HepG2 (cell line): ENCODE measurements around the gene TRPC6. TPM values are rescaled to one million over a fixed set of nuclear protein-coding genes. Genes with fewer than 3 reads are reported as not detected.

Experiments
- ATAC-seq: fragments of 200-7000 bp; cut with Tn5 transposase; 3 replicates; pipeline ENCODE4 v1.9.1; 2020; ENCODE audit warnings: mild to moderate bottlenecking, moderate library complexity
- BruUV-seq: library from RNA; stranded (reverse); fragments of 400-500 nt; replicated peaks from 2 replicates; lab custom pipeline; 2021; lab: Mats Ljungman, UMichigan
- CTCF ChIA-PET: fragments of 300-600 bp; formaldehyde crosslinking; extraction: SDS; loops from one replicate; lab custom pipeline; 2021; ENCODE audit warnings: low total read pairs, inconsistent platforms, low intra/inter-chr PET ratio; lab: Yijun Ruan, JAX
- POLR2A ChIA-PET: fragments of 350-600 bp; sonication (Branson Sonifier 250); formaldehyde crosslinking; loops from one replicate; lab custom pipeline; 2020; ENCODE audit warnings: antibody characterized with exemption, inconsistent platforms; lab: Yijun Ruan, JAX
- DNase-seq: peaks from one replicate; pipeline ENCODE4 v3.0.0-alpha.2; 2015; ENCODE audit warnings: low spot score
- FAIRE-seq: peaks from 3 replicates; lab custom pipeline; 2011; peaks lifted over from hg19 to GRCh38; lab: Jason Lieb, UNC
- H2AFZ ChIP-seq: one replicate; pipeline ENCODE4 v1.6.1; 2011; ENCODE audit warnings: low read length, inconsistent platforms
- H3K27ac ChIP-seq: fragments of 300-600 bp; 3 replicates; pipeline ENCODE4 v1.8.0; 2011; ENCODE audit warnings: mixed run types, mild to moderate bottlenecking, mixed read lengths, low read length, inconsistent platforms; ENCODE audit not compliant: insufficient read depth; ENCODE audit errors: extremely low read length
- H3K27me3 ChIP-seq, 2 experiments: fragments of 200-600 bp in 1 of 2; 2 replicates in 1 of 2; 3 replicates in 1 of 2; pipeline versions ENCODE4 v1.6.0 to v1.8.0; 2011; ENCODE audit warnings: low read length in 2 of 2, mild to moderate bottlenecking in 2 of 2, moderate library complexity in 2 of 2, inconsistent platforms in 1 of 2; ENCODE audit not compliant: insufficient read depth in 2 of 2, control insufficient read depth in 1 of 2
- H3K36me3 ChIP-seq, 2 experiments: fragments of 200-600 bp in 1 of 2; replicated peaks in 1 of 2; 2 replicates in 1 of 2; 3 replicates in 1 of 2; pipeline versions ENCODE4 v1.5.1 to v1.8.0; 2011; ENCODE audit warnings: low read length in 2 of 2, inconsistent platforms in 1 of 2; ENCODE audit not compliant: insufficient read depth in 2 of 2, control insufficient read depth in 1 of 2
- H3K4me1 ChIP-seq: 2 replicates; pipeline ENCODE4 v1.5.1; 2012; ENCODE audit warnings: low read length, inconsistent platforms; ENCODE audit not compliant: insufficient read depth
- H3K4me2 ChIP-seq: 2 replicates; pipeline ENCODE4 v1.6.0; 2011; ENCODE audit warnings: low read depth, low read length, inconsistent platforms
- H3K4me3 ChIP-seq, 3 experiments: fragments of 200-600 bp in 1 of 3; sonication (generic), shearing (Covaris generic) in 1 of 3; replicated peaks in 1 of 3; 2 replicates each; pipeline ENCODE4 v1.5.1; 2011 to 2016; ENCODE audit warnings: low read length in 3 of 3, inconsistent platforms in 2 of 3, low read depth in 2 of 3, mild to moderate bottlenecking in 2 of 3, control low read depth in 1 of 3, mixed read lengths in 1 of 3; ENCODE audit not compliant: insufficient read depth in 1 of 3
- H3K79me2 ChIP-seq: one replicate; pipeline ENCODE4 v1.6.1; 2011; ENCODE audit warnings: low read length, inconsistent platforms; ENCODE audit not compliant: insufficient read depth
- H3K9ac ChIP-seq: 2 replicates; pipeline ENCODE4 v1.6.0; 2011; ENCODE audit warnings: mild to moderate bottlenecking, low read depth, low read length, inconsistent platforms; ENCODE audit not compliant: insufficient read depth
- H3K9me3 ChIP-seq: 2 replicates; pipeline ENCODE4 v1.5.1; 2012; ENCODE audit warnings: mild to moderate bottlenecking, low read length
- H4K20me1 ChIP-seq: 2 replicates; pipeline ENCODE4 v1.6.0; 2011; ENCODE audit warnings: inconsistent platforms, mild to moderate bottlenecking, low read length, moderate library complexity; ENCODE audit not compliant: insufficient read depth
- ASH2L ChIP-seq: fragments of 300-600, 200-600 bp; sonication (generic); IDR thresholded peaks from 2 replicates; pipeline ENCODE4 v1.7.0; 2017; ENCODE audit warnings: low read depth, mild to moderate bottlenecking, moderate library complexity, mixed read lengths, low read length; ENCODE audit not compliant: insufficient read length
- ATF6 ChIP-seq: sonication (generic); formaldehyde crosslinking; conservative IDR thresholded peaks from 2 replicates; pipeline ENCODE4 v1.4.0; 2020; ENCODE audit warnings: missing genetic modification reagents
- CBX5 ChIP-seq: sonication (generic); formaldehyde crosslinking; IDR thresholded peaks from 2 replicates; pipeline ENCODE4 v1.4.0; 2020; ENCODE audit warnings: missing genetic modification reagents, borderline replicate concordance
- ETV6 ChIP-seq: sonication (generic); formaldehyde crosslinking; conservative IDR thresholded peaks from 2 replicates; pipeline ENCODE4 v1.4.0; 2020; ENCODE audit warnings: missing genetic modification reagents
- IKZF5 ChIP-seq: IDR thresholded peaks from 2 replicates; pipeline ENCODE4 v1.6.1; 2018; ENCODE audit warnings: missing genetic modification reagents, mild to moderate bottlenecking, missing compliant biosample characterization
- PRDM4 ChIP-seq: sonication (generic); formaldehyde crosslinking; IDR thresholded peaks from 2 replicates; pipeline ENCODE4 v1.9.0; 2021; ENCODE audit warnings: missing genetic modification reagents, borderline replicate concordance
- ZBTB3 ChIP-seq: sonication (generic); formaldehyde crosslinking; IDR thresholded peaks from 2 replicates; pipeline ENCODE4 v1.4.0; 2020; ENCODE audit warnings: low read depth, mild to moderate bottlenecking, moderate library complexity, missing genetic modification reagents, borderline replicate concordance
- ZNF557 ChIP-seq: sonication (generic); formaldehyde crosslinking; IDR thresholded peaks from 2 replicates; pipeline ENCODE4 v1.4.0; 2020; ENCODE audit warnings: missing genetic modification reagents
- ZNF589 ChIP-seq: sonication (generic); formaldehyde crosslinking; conservative IDR thresholded peaks from 2 replicates; pipeline ENCODE4 v1.8.0; 2022; ENCODE audit warnings: mild to moderate bottlenecking, moderate library complexity, missing genetic modification reagents
- ZNF704 ChIP-seq: sonication (generic); formaldehyde crosslinking; IDR thresholded peaks from 2 replicates; pipeline ENCODE4 v1.8.1; 2023; ENCODE audit warnings: mild to moderate bottlenecking, inconsistent platforms, moderate library complexity, missing genetic modification reagents, borderline replicate concordance
- ZNF766 ChIP-seq: sonication (generic); formaldehyde crosslinking; IDR thresholded peaks from 2 replicates; pipeline ENCODE4 v1.5.0; 2020; ENCODE audit warnings: missing genetic modification reagents, borderline replicate concordance
- ZNF772 ChIP-seq: sonication (generic); formaldehyde crosslinking; IDR thresholded peaks from 2 replicates; pipeline ENCODE4 v1.5.0; 2020; ENCODE audit warnings: mild to moderate bottlenecking, missing genetic modification reagents
- ZNF777 ChIP-seq: sonication (generic); formaldehyde crosslinking; IDR thresholded peaks from 2 replicates; pipeline ENCODE4 v1.4.0; 2020; ENCODE audit warnings: missing genetic modification reagents
- WGBS: methylation state at CpG from one replicate; pipeline ENCODE4 v1.1.6; 2017; ENCODE audit warnings: low lambda C conversion rate; 5-methylcytosine and 5-hydroxymethylcytosine counted together
- in situ Hi-C: cut with HindIII; loops from 2 replicates; pipeline ENCODE4 v1.10.0; 2017; ENCODE audit warnings: low pct_unique_long_range_greater_than_20kb; ENCODE audit not compliant: extremely low pct_ligation_motif_present
- intact Hi-C: fragments of 100-400 bp; cut with micrococcal nuclease; formaldehyde crosslinking; loops from one replicate; pipeline ENCODE4 v1.10.0; 2022; ENCODE audit not compliant: unreplicated experiment
- polyA plus RNA-seq, 8 experiments: library from polyadenylated mRNA; depleted of rRNA in 3 of 8; stranded (reverse) in 7 of 8; unstranded in 1 of 8; fragments of >200 nt; fragmentation: Illumina TruSeq in 4 of 8; extraction: Trizol in 4 of 8; gene quantifications; 2 replicates each; pipeline versions ENCODE4 v1.2.1 to v1.2.3, GENCODE V29; 2011 to 2016; ENCODE audit warnings: low read depth in 4 of 8, missing spikeins in 1 of 8, mixed read lengths in 1 of 8; ENCODE audit not compliant: insufficient read depth in 1 of 8
- total RNA-seq, 5 experiments: library from RNA; depleted of rRNA; stranded (reverse); fragments of >200 nt; fragmentation: Illumina TruSeq; extraction: Trizol; gene quantifications; 2 replicates each; pipeline ENCODE4 v1.2.3, GENCODE V29; 2016; ENCODE audit warnings: low read depth in 1 of 5

The TRPC6 gene
- total and polyA plus RNA-seq, 2 of the 13 experiments (the other 11 are each of a cell fraction or from before 2014, with no cell fraction given) = not detected

GRCh38 chr11:101476191-101476590 is 107.6 kb downstream of the TRPC6 start:
- no peaks in the 10 kb centered on the region for H4K20me1 ChIP-seq
- under 1% methylated on average over 6 of the region's 6 CpGs for WGBS
- H3K79me2 ChIP-seq = no peaks in the 10 kb centered on the region
- no peak overlapping the region for H3K27ac ChIP-seq
- peaks cover 3% of the 10 kb centered on the region; the same call in 1 of the 2 replicates for H3K4me1 ChIP-seq
- intact Hi-C loops = no loop called here
- BruUV-seq = no TSS peak
- in situ Hi-C loops = no loop called here
- FAIRE-seq (no peak), ATAC-seq (no peak), DNase-seq (no peak)
- H3K9me3 ChIP-seq = no peaks in the 10 kb centered on the region
- H3K9ac ChIP-seq = no peak overlapping the region
- ChIA-PET POLR2A (no interaction called here), CTCF (no interaction called here)
- H3K27me3 ChIP-seq = no peaks in the 10 kb centered on the region
- no peak overlapping the region for H3K4me2 ChIP-seq
- TF ChIP-seq ZNF777 (CRISPR knock-in tag) (no peak), PRDM4 (no peak), ZNF589 (no peak), IKZF5 (CRISPR knock-in tag) (no peak), ZNF766 (CRISPR knock-in tag) (no peak), ZNF772 (CRISPR knock-in tag) (no peak), ATF6 (CRISPR knock-in tag) (no peak), ASH2L (no peak), ETV6 (no peak), ZNF557 (CRISPR knock-in tag) (no peak), CBX5 (CRISPR knock-in tag) (no peak), ZNF704 (CRISPR knock-in tag) (no peak), ZBTB3 (CRISPR knock-in tag) (no peak)
- no peak overlapping the region for H2AFZ ChIP-seq
- no peak overlapping the region for H3K4me3 ChIP-seq
- H3K36me3 ChIP-seq = no peaks in the 10 kb centered on the region
